Muscle layer of colon (tissue), 2 donors: ENCODE measurements around the gene CCDC63.

ENCODE experiments used
- H3K27ac ChIP-seq: one replicate; pipeline ENCODE4 v1.7.0; 2013; ENCODE audit warnings: low read depth, mild to moderate bottlenecking, low read length, moderate library complexity
- H3K27me3 ChIP-seq, 2 donors: one replicate each; pipeline ENCODE4 v1.7.0; 2013; ENCODE audit warnings: low read length in 2 of 2, mild to moderate bottlenecking in 2 of 2; ENCODE audit not compliant: insufficient read depth in 2 of 2, control insufficient read depth in 1 of 2
- H3K36me3 ChIP-seq: one replicate; pipeline ENCODE4 v1.7.0; 2013; ENCODE audit warnings: mild to moderate bottlenecking, low read length; ENCODE audit not compliant: insufficient read depth
- H3K4me1 ChIP-seq: one replicate; pipeline ENCODE4 v1.7.0; 2013; ENCODE audit warnings: mild to moderate bottlenecking, low read length; ENCODE audit not compliant: insufficient read depth
- H3K4me3 ChIP-seq, 2 donors: one replicate each; pipeline ENCODE4 v1.7.0; 2013; ENCODE audit warnings: low read length in 2 of 2, low read depth in 1 of 2, mild to moderate bottlenecking in 1 of 2, moderate library complexity in 1 of 2
- H3K9ac ChIP-seq: one replicate; pipeline ENCODE4 v1.7.0; 2013; ENCODE audit warnings: low read length
- H3K9me3 ChIP-seq: one replicate; pipeline ENCODE4 v1.7.0; 2013; ENCODE audit warnings: mild to moderate bottlenecking, low read length
- donor health status: abdominal sarcoma.
- donor health status: Adenocarcinoma of cecum.

CCDC63 gene

DNA sequence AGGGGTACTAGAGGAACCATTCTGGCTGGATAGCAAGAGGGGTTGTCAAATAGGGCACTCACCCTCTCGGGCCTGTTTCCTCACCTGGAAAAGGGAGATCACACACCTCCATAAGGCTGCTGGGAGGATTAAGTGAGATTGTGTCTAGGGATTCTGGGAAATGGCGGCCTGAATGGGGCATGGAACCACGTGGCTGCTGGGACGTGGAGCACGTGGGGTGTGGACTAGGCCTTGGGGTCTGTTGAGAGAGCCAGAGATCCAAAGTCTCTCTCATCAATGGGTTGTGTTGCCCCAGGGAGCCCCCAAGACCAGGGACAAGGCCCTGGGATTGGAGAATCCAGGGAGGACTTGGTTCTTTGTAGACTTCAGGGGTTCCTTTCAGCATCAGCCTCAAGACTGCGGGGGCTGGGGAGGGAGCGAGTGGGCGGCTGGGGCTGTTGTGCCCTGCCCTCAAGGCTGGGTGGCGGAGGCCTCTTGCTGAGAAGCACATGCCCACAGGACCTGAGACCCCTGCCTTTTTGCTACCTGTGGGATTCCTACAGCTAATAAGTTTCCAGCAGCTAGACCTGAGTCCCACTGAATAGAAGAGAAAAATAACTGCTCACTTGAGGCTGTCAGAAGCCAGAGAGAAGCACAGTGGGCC is 77.0 kb downstream of the CCDC63 start:
- Histone ChIP-seq H3K36me3 (no peaks in the 10 kb centered on the region), H3K9me3 (no peaks in the 10 kb centered on the region), H3K4me3 (no peak overlapping the region), H3K4me1 (no peaks in the 10 kb centered on the region), H3K27me3 (peaks cover 0 to 6% of the 10 kb centered on the region in 2 donors), H3K27ac (no peak overlapping the region), H3K9ac (no peak overlapping the region)

DNA sequence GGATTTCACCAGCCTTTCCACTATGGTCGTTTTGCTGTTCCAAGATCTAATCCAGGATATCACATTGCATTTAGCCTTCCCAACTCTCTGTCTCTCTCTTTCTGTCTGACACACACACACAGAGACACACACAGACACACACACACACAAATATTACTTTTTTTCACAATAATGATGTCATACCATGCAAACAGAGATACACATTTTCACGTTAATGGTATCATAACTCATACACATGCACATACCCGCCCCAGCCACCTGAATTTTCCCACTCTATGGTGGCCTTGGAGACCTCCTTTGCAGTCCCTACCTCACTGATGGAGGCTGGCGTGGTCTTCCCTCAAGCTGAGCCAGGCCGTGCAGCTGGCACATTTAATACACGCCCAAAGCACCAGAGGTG is 80.8 kb downstream of the CCDC63 start:
- Histone ChIP-seq H3K4me3 (no peak overlapping the region), H3K27me3 (peaks cover 0 to 15% of the 10 kb centered on the region in 2 donors), H3K36me3 (no peaks in the 10 kb centered on the region), H3K9ac (no peak overlapping the region), H3K27ac (no peak overlapping the region), H3K9me3 (no peaks in the 10 kb centered on the region), H3K4me1 (no peaks in the 10 kb centered on the region)

DNA sequence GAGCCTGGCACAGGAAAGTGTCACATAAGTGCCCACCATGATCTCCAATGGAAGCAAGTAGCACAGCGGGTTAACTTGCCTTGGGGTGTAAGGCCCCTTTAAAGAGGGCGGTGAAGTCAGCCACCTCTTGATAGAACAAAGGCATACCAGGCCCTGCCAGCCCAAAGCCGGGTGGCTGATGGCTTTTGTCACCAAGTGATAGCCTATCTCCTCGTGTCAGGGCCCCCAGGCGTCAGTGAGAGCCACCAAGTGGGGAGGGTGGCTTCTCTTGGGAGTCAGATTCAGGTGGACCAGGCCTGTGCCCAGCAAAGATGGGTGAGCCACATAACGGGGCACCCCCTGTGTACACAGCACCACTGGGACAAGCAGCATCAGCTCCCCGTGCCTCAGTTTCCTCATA is 81.9 kb downstream of the CCDC63 start:
- Histone ChIP-seq H3K9me3 (no peaks in the 10 kb centered on the region), H3K9ac (no peak overlapping the region), H3K36me3 (no peaks in the 10 kb centered on the region), H3K4me3 (no peak overlapping the region), H3K4me1 (no peaks in the 10 kb centered on the region), H3K27me3 (peaks cover 0 to 11% of the 10 kb centered on the region in 2 donors), H3K27ac (no peak overlapping the region)

DNA sequence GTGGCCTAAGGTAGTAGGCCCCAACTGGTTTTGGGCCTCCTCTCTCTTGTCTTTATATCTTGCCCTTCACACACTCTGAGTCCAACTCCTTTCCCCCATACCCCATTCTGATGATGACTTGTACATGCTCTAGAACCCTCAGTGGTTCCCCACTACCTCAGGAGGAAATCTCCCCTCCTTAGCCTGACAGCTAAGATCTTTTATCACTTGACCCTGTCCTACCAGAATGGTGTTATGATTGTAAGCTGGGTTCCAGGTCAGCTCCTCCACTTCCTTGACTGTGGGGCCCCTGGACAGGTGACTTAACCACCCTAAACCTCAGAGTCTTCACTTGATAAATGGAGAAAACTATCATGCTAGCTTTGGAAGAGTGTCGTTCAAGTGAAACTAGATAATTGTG is 83.0 kb downstream of the CCDC63 start:
- Histone ChIP-seq H3K27ac (no peak overlapping the region), H3K4me1 (no peaks in the 10 kb centered on the region), H3K9me3 (no peaks in the 10 kb centered on the region), H3K36me3 (no peaks in the 10 kb centered on the region), H3K9ac (no peak overlapping the region), H3K27me3 (peaks cover 0 to 9% of the 10 kb centered on the region in 2 donors), H3K4me3 (no peak overlapping the region)

DNA sequence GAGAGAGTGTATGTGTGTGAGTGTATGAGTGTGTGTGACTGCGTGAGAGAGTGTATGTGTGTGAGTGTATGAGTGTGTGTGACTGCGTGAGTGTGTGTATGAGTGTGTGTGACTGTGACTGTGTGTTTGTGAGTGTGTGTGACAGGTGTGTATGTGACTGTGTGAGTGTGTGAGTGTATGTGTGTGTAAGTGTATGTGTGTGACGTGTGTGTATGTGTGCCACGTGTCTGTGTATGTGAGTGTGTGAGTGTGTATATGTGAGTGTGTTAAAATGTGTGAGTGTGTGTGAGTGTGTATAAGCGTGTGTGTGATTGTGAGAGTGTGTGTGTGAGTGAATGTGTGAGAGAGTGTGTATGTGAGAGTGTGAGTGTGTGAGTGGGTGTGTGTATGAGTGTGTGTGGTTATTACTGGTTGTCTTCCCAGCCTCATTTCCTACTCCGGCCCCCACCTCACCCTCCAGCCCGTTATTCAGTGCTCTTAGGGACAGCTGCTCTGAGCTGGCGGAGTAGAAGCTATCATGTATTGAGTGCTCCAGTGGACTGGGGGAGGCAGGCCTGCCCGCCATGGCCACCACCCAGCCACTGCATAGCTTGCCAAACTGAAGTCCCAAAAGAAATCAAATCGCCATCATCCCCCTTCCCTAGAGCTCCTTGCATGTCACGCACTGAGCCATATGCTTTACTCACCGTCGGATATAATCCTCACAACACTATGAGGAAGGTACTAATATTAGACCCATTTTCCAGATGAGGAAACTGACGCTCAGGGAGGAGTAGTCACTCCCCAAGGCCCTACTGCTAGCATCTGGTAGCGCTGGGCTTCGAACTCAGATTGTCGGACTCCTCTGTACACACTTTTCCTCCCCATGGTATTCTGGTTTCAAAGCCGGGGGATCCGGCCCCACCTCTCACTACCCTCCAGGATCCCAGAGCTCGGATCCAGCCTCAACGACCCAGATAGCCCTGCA is 83.8 kb downstream of the CCDC63 start:
- Histone ChIP-seq H3K27ac (no peak overlapping the region), H3K27me3 (peaks cover 0 to 9% of the 10 kb centered on the region in 2 donors), H3K4me3 (no peak overlapping the region), H3K9ac (no peak overlapping the region), H3K36me3 (no peaks in the 10 kb centered on the region), H3K4me1 (no peaks in the 10 kb centered on the region), H3K9me3 (no peaks in the 10 kb centered on the region)

DNA sequence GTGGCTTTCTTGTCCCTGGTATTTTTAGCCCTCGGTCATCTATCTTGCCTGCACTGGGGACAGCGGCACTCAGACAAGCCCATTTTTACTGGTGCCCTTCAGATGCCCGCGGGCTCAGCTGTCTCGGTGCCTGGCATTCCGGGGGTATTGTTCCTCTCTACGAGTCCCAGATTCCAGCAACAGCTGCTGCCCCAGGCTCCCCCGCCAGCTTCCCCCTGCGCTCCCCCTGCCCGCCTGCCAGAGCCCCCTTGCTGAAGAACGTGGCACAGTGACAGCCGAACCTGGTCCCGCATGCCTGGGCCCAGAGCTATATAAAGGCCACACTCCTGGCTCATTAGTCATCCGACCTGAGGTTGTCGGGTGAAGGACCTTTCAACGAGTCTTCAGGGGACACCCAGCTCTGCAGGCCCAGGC is 84.5 kb downstream of the CCDC63 start:
- no peak overlapping the region for H3K27ac ChIP-seq
- H3K4me3 ChIP-seq = no peak overlapping the region
- no peaks in the 10 kb centered on the region for H3K36me3 ChIP-seq
- H3K9me3 ChIP-seq = no peaks in the 10 kb centered on the region
- H3K4me1 ChIP-seq = no peaks in the 10 kb centered on the region
- H3K9ac ChIP-seq = no peak overlapping the region
- peaks cover 0 to 9% of the 10 kb centered on the region in 2 donors for H3K27me3 ChIP-seq

DNA sequence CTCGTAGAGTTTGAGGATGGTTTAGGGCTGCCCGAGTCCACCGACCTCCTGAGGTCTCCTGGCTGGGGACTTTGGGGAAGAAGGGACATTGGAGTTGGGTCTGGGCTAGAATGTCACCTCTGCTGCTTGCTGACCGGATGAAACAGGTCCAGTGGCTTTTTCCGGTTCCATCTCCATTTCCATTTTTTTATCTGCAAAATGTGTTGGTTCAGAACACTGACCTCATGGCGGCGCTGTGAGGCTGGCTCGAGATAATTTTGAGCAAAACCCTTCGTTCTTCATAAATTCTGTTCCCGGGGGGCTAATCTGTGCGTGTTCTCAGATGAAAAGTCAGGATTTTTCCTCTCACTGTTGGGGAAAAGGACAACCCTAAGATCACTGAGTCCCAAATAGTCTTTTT is 85.3 kb downstream of the CCDC63 start:
- peaks cover 0 to 10% of the 10 kb centered on the region in 2 donors for H3K27me3 ChIP-seq
- H3K36me3 ChIP-seq = no peaks in the 10 kb centered on the region
- no peaks in the 10 kb centered on the region for H3K4me1 ChIP-seq
- no peak overlapping the region for H3K4me3 ChIP-seq
- no peak overlapping the region for H3K27ac ChIP-seq
- no peaks in the 10 kb centered on the region for H3K9me3 ChIP-seq
- no peak overlapping the region for H3K9ac ChIP-seq

DNA sequence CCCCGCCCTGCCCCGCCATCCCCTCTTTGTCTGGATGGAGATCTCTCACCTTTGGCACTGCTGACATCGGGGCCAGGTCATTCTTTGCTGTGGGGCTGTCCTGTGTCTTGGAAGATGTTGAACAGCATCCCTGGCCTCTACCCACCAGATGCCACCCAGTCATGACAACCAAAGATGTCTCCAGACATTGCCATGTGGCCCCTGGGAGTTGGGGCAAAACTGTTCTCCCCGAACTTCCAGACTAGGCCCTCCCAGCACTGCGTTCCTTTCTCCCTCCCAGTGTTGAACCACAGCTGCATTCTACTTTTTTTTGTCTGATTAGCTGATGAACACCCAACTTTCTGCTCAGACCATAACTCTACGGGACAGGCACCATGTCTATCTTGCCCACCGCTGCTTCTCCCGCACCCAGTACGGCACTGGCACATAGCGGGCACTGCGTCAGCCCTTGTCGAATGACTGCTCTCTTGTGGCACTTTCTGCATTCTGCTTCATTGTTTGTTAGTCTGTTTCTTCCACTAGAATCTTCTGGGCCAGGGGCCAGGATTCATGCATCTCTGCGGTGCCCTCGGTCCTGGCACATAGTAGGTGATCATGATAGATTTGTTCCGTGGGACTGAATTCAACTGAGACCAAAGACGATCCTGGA is 86.7 kb downstream of the CCDC63 start:
- Histone ChIP-seq H3K9me3 (no peaks in the 10 kb centered on the region), H3K27ac (no peak overlapping the region), H3K36me3 (no peaks in the 10 kb centered on the region), H3K9ac (no peak overlapping the region), H3K4me1 (no peaks in the 10 kb centered on the region), H3K4me3 (no peak overlapping the region), H3K27me3 (peaks cover 0 to 16% of the 10 kb centered on the region in 2 donors)

DNA sequence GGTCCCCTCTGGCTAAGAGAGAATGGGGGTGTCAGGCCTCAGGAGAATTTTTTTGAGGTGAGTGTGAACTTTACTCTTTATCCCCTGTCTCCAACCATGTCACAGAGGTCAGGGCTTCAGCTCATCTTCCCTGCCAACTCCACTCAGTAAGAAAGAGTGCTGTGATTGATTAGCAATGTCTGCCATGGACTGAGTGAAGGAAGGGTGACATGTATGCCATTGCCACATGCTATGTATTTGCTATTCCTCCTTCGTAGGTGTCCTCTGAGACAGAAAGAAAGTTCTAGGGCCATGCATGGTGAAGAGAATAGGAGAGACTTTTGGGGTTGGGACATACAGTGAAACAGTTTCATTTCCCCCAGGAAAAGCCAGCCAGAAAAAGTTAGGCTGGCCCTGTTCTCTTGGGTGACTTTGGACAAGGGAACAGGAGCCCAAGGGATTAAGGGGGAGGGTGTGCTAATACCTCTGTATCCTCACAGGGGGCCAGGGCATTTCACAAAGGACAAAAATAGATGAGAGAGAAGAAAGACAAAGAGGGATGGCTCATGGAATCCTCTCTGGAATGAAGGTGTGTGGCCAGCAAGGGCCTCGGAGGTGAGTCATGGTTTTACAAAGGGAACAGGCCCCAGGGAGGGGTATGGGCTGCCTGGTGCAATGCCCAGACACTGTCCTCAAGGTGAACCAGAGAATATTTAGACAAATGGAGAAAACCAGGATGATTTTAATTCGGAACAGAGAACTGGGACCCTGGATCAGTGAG is 87.5 kb downstream of the CCDC63 start:
- no peaks in the 10 kb centered on the region for H3K9me3 ChIP-seq
- H3K36me3 ChIP-seq = no peaks in the 10 kb centered on the region
- H3K9ac ChIP-seq = no peak overlapping the region
- H3K27ac ChIP-seq = no peak overlapping the region
- no peak overlapping the region for H3K4me3 ChIP-seq
- H3K4me1 ChIP-seq = no peaks in the 10 kb centered on the region
- peaks cover 0 to 16% of the 10 kb centered on the region in 2 donors for H3K27me3 ChIP-seq

DNA sequence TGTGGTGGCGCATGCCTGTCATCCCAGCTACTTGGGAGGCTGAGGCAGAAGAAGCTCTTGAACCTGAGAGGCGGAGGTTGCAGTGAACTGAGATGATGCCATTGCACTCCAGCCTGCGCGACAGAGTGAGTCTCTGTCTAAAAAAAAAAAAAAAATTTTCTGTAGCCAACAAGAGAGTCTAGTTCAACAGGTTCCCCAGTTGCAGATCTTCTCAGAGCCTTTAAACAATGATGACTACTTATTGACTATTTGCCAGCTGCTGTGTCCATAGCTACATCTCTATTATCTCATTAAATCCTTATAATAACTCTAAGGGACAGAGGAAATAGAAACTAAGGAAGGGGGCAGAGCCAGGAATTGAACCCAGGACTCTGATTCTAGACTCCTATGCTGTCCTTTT is 88.8 kb downstream of the CCDC63 start:
- Histone ChIP-seq H3K4me3 (no peak overlapping the region), H3K4me1 (no peaks in the 10 kb centered on the region), H3K9ac (no peak overlapping the region), H3K27ac (no peak overlapping the region), H3K36me3 (no peaks in the 10 kb centered on the region), H3K9me3 (no peaks in the 10 kb centered on the region), H3K27me3 (peaks cover 0 to 16% of the 10 kb centered on the region in 2 donors)
